Neural crest cell (in vitro differentiated cells): ENCODE results near the gene YES1. TPM values are rescaled to one million over a fixed set of nuclear protein-coding genes. Genes with fewer than 3 reads are reported as not detected.

Source experiments
- DNase-seq: peaks from one replicate; pipeline ENCODE4 v3.0.0; 2021; ENCODE audit warnings: low read depth, mixed read lengths, low spot score
- H3K27ac Mint-ChIP-seq: one replicate; pipeline ENCODE4 v1.8.0; 2021; ENCODE audit warnings: mild to moderate bottlenecking, mixed read lengths; ENCODE audit not compliant: unreplicated experiment
- H3K27me3 Mint-ChIP-seq: 2 replicates; pipeline ENCODE4 v1.8.0; 2021; ENCODE audit warnings: low read depth, mild to moderate bottlenecking, mixed read lengths
- H3K36me3 Mint-ChIP-seq: 2 replicates; pipeline ENCODE4 v1.8.0; 2021; ENCODE audit warnings: low read depth, mild to moderate bottlenecking, mixed read lengths
- H3K4me1 Mint-ChIP-seq: 2 replicates; pipeline ENCODE4 v1.8.0; 2021; ENCODE audit warnings: mixed read lengths
- H3K4me3 Mint-ChIP-seq: one replicate; pipeline ENCODE4 v1.8.0; 2021; ENCODE audit warnings: mild to moderate bottlenecking, mixed read lengths
- H3K9me3 Mint-ChIP-seq: 2 replicates; pipeline ENCODE4 v1.8.0; 2021; ENCODE audit warnings: mixed read lengths
- total RNA-seq: library from RNA; stranded (reverse); gene quantifications from 2 replicates; pipeline ENCODE4 v1.2.1, GENCODE V29; 2021
- TF ChIP-seq, protein P1 (sequence below): fragments of 200-600 bp; sonication (generic); conservative IDR thresholded peaks from 2 replicates; pipeline ENCODE4 v1.5.0; 2021; ENCODE audit warnings: antibody characterized with exemption, mild to moderate bottlenecking

YES1 gene
- total RNA-seq, 1 donor from 2014 or later: 54.7 TPM

GRCh38 chr18:713135-713490 is 98.9 kb downstream of the YES1 start:
- H3K4me1 Mint-ChIP-seq: peaks cover 26% of the 10 kb centered on the region
- DNase-seq: no peak
- H3K27ac Mint-ChIP-seq: no peak overlapping the region
- H3K36me3 Mint-ChIP-seq: peaks cover 4% of the 10 kb centered on the region
- no peaks in the 10 kb centered on the region for H3K9me3 Mint-ChIP-seq
- H3K27me3 Mint-ChIP-seq: no peaks in the 10 kb centered on the region
- TF ChIP-seq, protein P1, sequence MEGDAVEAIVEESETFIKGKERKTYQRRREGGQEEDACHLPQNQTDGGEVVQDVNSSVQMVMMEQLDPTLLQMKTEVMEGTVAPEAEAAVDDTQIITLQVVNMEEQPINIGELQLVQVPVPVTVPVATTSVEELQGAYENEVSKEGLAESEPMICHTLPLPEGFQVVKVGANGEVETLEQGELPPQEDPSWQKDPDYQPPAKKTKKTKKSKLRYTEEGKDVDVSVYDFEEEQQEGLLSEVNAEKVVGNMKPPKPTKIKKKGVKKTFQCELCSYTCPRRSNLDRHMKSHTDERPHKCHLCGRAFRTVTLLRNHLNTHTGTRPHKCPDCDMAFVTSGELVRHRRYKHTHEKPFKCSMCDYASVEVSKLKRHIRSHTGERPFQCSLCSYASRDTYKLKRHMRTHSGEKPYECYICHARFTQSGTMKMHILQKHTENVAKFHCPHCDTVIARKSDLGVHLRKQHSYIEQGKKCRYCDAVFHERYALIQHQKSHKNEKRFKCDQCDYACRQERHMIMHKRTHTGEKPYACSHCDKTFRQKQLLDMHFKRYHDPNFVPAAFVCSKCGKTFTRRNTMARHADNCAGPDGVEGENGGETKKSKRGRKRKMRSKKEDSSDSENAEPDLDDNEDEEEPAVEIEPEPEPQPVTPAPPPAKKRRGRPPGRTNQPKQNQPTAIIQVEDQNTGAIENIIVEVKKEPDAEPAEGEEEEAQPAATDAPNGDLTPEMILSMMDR: no peak
- no peak overlapping the region for H3K4me3 Mint-ChIP-seq

DNA sequence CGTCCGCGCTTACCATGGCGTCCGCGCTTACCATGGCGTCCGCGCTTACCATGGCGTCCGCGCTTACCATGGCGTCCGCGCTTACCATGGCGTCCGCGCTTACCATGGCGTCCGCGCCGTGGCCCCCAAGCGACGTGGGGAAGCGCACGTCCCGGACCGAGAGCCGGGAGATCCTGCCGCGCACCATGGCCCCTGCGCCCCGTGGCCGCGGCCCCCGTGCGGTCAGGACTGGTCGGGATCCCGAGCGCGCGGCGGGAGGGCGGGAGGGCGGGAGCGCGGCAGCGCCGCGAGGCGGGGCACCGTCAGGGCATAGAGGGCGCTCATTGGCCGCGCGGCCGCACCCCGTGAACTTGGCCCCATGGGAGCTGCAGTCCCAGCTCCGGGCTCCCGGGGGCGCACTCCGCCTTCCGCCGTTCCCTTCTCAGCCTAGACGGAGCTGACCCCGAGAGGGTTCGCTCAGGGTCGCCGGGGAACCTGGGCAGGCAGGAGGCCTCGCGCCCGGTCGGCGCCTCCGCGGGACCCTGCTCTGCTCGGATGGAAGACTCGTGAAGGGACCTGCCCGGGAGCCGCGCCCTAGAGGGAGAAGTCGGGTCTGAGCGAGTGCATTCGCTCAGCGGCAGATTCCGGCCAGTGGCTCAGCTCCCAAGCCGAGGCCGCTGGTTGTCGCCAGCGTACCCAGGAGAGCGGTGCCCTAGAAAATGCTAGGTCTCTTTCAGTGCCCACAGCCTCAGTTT is 99.5 kb downstream of the YES1 start, which contains the start of gene ENOSF1:
Gene ENOSF1, minus strand, starts transcription at position 230 of the 734 bp plus-strand sequence. Its CDS starts 43 bp downstream, at position 187.
- H3K27ac Mint-ChIP-seq: peak within 1 kb of the TSS; percentile 57

GRCh38 chr18:711657-712400 is 100.2 kb downstream of the YES1 start:
- H3K4me1 Mint-ChIP-seq: peaks cover 26% of the 10 kb centered on the region
- H3K27me3 Mint-ChIP-seq: no peaks in the 10 kb centered on the region
- no peaks in the 10 kb centered on the region for H3K9me3 Mint-ChIP-seq
- H3K27ac Mint-ChIP-seq: peak overlapping the region; percentile 57
- peak overlapping the region; percentile 89 for H3K4me3 Mint-ChIP-seq
- peaks cover 4% of the 10 kb centered on the region for H3K36me3 Mint-ChIP-seq
- peak; percentile 19 for DNase-seq
- TF ChIP-seq, protein P1: no peak

More for the DNA sequence above, 99.5 kb downstream of the YES1 start, which contains the start of gene ENOSF1:
- peak; percentile 88 for DNase-seq
- no peaks in the 10 kb centered on the region for H3K27me3 Mint-ChIP-seq
- peaks cover 26% of the 10 kb centered on the region for H3K4me1 Mint-ChIP-seq
- TF ChIP-seq, protein P1: peak; percentile 92
- peak within 1 kb of the TSS; percentile 89 for H3K4me3 Mint-ChIP-seq
- H3K36me3 Mint-ChIP-seq: peaks cover 4% of the 10 kb centered on the region
- no peaks in the 10 kb centered on the region for H3K9me3 Mint-ChIP-seq

GRCh38 chr18:711310-711656 is 100.8 kb downstream of the YES1 start:
- Mint-ChIP-seq H3K27ac (no peak overlapping the region), H3K4me1 (peaks cover 29% of the 10 kb centered on the region), H3K9me3 (no peaks in the 10 kb centered on the region), H3K36me3 (peaks cover 6% of the 10 kb centered on the region), H3K27me3 (no peaks in the 10 kb centered on the region), H3K4me3 (peak overlapping the region; percentile 89)
- DNase-seq: no peak
- TF ChIP-seq, protein P1: no peak

DNA sequence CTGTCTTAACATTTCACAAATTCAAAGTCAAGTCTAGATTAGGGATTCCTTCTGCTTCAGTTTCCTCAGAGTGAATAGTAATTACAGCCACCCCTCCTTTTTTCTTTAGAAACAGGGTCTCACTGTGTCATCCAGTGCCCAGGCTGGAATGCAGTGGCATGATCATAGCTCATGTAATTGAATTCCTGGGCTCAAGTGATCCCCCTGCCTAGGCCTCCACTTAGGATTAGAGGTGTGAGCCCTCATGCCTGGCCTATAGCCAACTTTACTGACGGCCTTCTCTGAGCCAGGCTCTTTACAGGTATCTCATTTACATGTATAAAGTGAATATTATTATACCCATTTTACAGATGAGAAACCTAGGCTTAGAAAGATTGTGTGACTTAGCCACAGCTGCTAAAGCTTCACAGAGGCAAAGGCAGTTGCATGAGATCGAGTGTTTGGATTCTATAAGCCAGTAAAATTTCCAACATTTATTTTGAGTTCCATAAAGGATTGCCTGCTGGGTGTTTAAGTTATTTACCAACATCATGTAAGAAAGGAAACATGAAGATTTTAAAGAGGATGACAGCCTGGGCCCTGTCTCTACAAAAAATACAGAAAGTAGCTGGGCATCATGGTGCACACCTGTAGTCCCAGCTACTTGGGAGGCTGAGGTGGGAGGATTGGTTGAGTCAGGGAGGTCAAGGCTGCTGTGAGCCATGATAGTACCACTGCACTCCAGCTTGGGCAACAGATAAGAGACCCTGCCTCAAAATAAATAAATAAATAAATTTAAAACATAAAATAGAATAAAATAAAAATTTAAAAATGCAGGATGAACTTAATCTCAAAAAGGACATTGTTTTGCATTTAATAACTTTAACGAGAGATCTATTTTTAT is 101.4 kb downstream of the YES1 start:
- peaks cover 34% of the 10 kb centered on the region for H3K4me1 Mint-ChIP-seq
- TF ChIP-seq, protein P1: no peak
- peak overlapping the region; percentile 35 for H3K27ac Mint-ChIP-seq
- H3K36me3 Mint-ChIP-seq: peaks cover 6% of the 10 kb centered on the region
- H3K4me3 Mint-ChIP-seq: peak overlapping the region; percentile 89
- H3K27me3 Mint-ChIP-seq: no peaks in the 10 kb centered on the region
- DNase-seq: no peak
- H3K9me3 Mint-ChIP-seq: no peaks in the 10 kb centered on the region
